ENCODE data around the gene NTPCR. TPM values are rescaled to one million over a fixed set of nuclear protein-coding genes. Genes with fewer than 3 reads are reported as not detected.

The NTPCR gene
- total RNA-seq, 1 donor from 2014 or later: 57.1 TPM

DNA sequence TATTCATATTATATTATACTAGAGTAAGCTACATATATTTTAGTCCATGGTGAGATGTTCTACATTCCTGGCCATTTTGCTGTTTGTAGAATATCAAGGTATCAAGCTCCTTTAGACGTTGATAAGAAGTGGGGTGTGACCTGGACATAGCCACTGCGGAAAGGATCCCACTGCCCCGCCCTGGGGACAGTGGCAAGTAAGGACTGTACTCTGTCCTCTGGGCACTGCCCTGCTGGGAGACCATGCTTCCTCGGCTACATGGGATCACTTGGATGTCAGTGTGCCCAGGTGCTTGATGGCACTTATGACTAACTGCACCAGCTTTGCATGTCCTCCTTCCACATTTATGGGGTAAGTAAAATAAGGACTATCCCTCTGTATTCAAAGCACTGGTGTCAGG is 46.3 kb upstream of the NTPCR start:
- no peaks in the 10 kb centered on the region for H3K36me3 Mint-ChIP-seq (ENCODE audit: low read depth, unreplicated experiment)
- H3K4me3 Mint-ChIP-seq (ENCODE audit: unreplicated experiment): no peak overlapping the region
- H3K27ac Mint-ChIP-seq (ENCODE audit: unreplicated experiment): peak overlapping the region; percentile 4
- H3K9me3 Mint-ChIP-seq (ENCODE audit: unreplicated experiment): no peaks in the 10 kb centered on the region
- H3K4me1 Mint-ChIP-seq (ENCODE audit: unreplicated experiment): peaks cover 10% of the 10 kb centered on the region
- peaks cover 2% of the 10 kb centered on the region for H3K27me3 Mint-ChIP-seq (ENCODE audit: unreplicated experiment)
- DNase-seq (ENCODE audit: low spot score): no peak
- no peak for TF ChIP-seq CTCF (IDR thresholded peaks at IDR 0.05; ENCODE audit: unreplicated experiment)

DNA sequence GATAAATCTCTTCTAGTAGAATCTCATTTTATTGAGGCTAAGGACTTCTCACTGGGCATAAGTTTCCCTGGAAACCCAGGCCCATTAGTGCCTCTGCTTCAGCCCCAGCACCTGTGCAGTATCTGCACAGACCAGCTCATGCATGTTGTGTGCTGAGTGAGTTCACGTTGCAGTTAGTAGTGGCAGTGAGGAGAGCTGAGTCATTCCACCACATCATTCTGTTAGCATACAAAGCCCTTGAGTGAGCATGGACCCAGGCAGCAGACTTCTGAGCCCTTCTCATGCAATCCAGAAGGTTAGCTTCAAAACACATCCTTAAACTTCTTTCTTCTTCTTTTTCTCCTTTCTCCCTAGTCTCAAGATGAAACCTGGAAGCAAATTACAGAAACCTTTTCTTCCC is 45.8 kb upstream of the NTPCR start:
- Mint-ChIP-seq H3K27me3 (ENCODE audit: unreplicated experiment) (peaks cover 2% of the 10 kb centered on the region), H3K27ac (ENCODE audit: unreplicated experiment) (peak overlapping the region; percentile 4), H3K4me3 (ENCODE audit: unreplicated experiment) (no peak overlapping the region), H3K9me3 (ENCODE audit: unreplicated experiment) (no peaks in the 10 kb centered on the region), H3K36me3 (ENCODE audit: low read depth, unreplicated experiment) (no peaks in the 10 kb centered on the region), H3K4me1 (ENCODE audit: unreplicated experiment) (peaks cover 10% of the 10 kb centered on the region)
- no peak for DNase-seq (ENCODE audit: low spot score)
- TF ChIP-seq CTCF (IDR thresholded peaks at IDR 0.05; ENCODE audit: unreplicated experiment): no peak

- Mint-ChIP-seq H3K4me1 (ENCODE audit: unreplicated experiment) (peaks cover 18% of the 10 kb centered on the region), H3K4me3 (ENCODE audit: unreplicated experiment) (no peak overlapping the region), H3K27me3 (ENCODE audit: unreplicated experiment) (peaks cover 2% of the 10 kb centered on the region), H3K36me3 (ENCODE audit: low read depth, unreplicated experiment) (no peaks in the 10 kb centered on the region), H3K27ac (ENCODE audit: unreplicated experiment) (no peak overlapping the region), H3K9me3 (ENCODE audit: unreplicated experiment) (no peaks in the 10 kb centered on the region)
- TF ChIP-seq CTCF (IDR thresholded peaks at IDR 0.05; ENCODE audit: unreplicated experiment): no peak
- no peak for DNase-seq (ENCODE audit: low spot score)
Observed at GRCh38 chr1:232905331-232906034, 44.9 kb upstream of the NTPCR start.

DNA sequence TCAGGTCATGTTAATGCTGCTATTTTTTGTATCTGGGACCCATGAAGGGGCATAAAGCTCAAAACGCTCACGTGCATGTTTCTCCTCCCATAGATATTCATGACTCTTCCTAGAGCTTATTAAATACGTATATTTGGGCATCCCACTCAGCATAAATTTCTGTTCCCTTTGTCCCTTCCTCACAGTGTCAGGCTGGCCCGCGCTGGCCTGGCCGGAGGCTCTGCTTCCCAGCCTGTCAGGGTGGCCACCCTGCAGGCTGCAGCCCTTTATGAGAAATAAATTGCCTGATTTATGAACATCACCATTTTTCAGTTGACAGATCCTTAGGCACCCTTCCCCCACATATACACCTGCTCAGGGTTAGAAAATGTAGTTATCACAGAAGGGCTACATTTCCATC is 44.0 kb upstream of the NTPCR start:
- H3K4me3 Mint-ChIP-seq (ENCODE audit: unreplicated experiment): no peak overlapping the region
- peaks cover 2% of the 10 kb centered on the region for H3K27me3 Mint-ChIP-seq (ENCODE audit: unreplicated experiment)
- H3K4me1 Mint-ChIP-seq (ENCODE audit: unreplicated experiment): peaks cover 26% of the 10 kb centered on the region
- no peak for TF ChIP-seq CTCF (IDR thresholded peaks at IDR 0.05; ENCODE audit: unreplicated experiment)
- no peaks in the 10 kb centered on the region for H3K9me3 Mint-ChIP-seq (ENCODE audit: unreplicated experiment)
- H3K36me3 Mint-ChIP-seq (ENCODE audit: low read depth, unreplicated experiment): no peaks in the 10 kb centered on the region
- no peak overlapping the region for H3K27ac Mint-ChIP-seq (ENCODE audit: unreplicated experiment)
- no peak for DNase-seq (ENCODE audit: low spot score)

DNA sequence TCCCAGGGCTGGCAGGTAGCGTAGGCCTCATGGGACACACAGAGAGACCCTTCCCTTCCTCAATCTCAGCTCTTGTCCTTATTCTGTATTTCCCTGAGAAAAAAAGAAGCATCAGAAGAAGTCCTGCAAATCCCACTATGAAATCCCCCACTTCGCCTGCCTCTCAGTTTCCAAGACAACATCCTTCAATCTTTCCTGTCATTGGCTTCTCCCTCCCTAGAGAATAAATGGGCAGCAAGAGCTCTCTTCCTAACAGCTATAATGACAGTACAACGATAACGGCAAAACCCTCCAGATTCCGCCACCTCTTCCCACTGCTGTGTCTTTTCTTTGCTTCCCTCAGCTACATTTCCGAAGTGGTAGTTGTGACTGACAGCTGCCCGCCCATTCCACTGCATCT is 41.6 kb upstream of the NTPCR start:
- no peak for TF ChIP-seq CTCF (IDR thresholded peaks at IDR 0.05; ENCODE audit: unreplicated experiment)
- H3K4me1 Mint-ChIP-seq (ENCODE audit: unreplicated experiment): peaks cover 30% of the 10 kb centered on the region
- no peak overlapping the region for H3K4me3 Mint-ChIP-seq (ENCODE audit: unreplicated experiment)
- H3K36me3 Mint-ChIP-seq (ENCODE audit: low read depth, unreplicated experiment): no peaks in the 10 kb centered on the region
- DNase-seq (ENCODE audit: low spot score): no peak
- no peaks in the 10 kb centered on the region for H3K9me3 Mint-ChIP-seq (ENCODE audit: unreplicated experiment)
- H3K27me3 Mint-ChIP-seq (ENCODE audit: unreplicated experiment): peaks cover 2% of the 10 kb centered on the region
- no peak overlapping the region for H3K27ac Mint-ChIP-seq (ENCODE audit: unreplicated experiment)

Measured in endothelial cell (in vitro differentiated cells).